GM23248 (cell line): ENCODE measurements around the gene RNF180.

ENCODE experiments used
- EZH2 ChIP-seq: fragments of 200-600 bp; sonication (generic); IDR thresholded peaks from 2 replicates; pipeline ENCODE4 v1.6.1; 2018; ENCODE audit warnings: antibody characterized with exemption, mild to moderate bottlenecking; ENCODE audit not compliant: insufficient read depth, poor library complexity, severe bottlenecking
- EZH2phosphoT487 ChIP-seq: fragments of 200-600 bp; sonication (generic); IDR thresholded peaks from 2 replicates; pipeline ENCODE4 v1.6.1; 2018; ENCODE audit warnings: antibody characterized with exemption, moderate library complexity, mild to moderate bottlenecking, low read depth; ENCODE audit not compliant: insufficient read depth

- no peak for TF ChIP-seq EZH2phosphoT487
- TF ChIP-seq EZH2, result no peak
Measured at GRCh38 chr5:64213531-64213930, 47.9 kb downstream of the RNF180 start.
